ENCODE data around the gene TKT. TPM values are rescaled to one million over a fixed set of nuclear protein-coding genes. Genes with fewer than 3 reads are reported as not detected.

TKT gene
- total RNA-seq, 1 experiment from 2014 or later: 634 TPM

DNA sequence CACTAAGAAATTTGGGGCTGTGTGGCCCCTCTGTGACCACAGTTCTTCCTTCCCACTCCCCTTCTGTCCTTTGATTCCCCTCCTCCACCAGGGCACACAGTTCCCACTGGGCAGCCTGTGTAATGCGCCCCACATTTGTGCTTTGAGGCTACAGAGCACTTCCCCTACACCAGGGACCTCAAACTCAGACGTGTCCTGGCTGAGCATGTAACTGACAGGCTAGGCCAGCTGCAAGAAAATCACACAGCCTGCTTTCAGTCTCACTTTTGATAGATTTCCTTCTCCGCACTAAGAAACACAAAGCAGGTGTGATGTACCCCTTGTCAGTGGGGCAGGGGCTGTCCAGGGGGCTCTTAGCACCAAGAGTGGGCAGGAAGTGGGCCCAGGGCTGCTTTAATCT lies 65.2 kb downstream of the TKT start (continued):
- TF ChIP-seq REST (IDR thresholded peaks at IDR 0.05; ENCODE audit: low read depth): no peak
- no peak for TF ChIP-seq TCF7L2 (IDR thresholded peaks at IDR 0.05; ENCODE audit: borderline replicate concordance, extremely low read depth, insufficient read depth, insufficient read length)

DNA sequence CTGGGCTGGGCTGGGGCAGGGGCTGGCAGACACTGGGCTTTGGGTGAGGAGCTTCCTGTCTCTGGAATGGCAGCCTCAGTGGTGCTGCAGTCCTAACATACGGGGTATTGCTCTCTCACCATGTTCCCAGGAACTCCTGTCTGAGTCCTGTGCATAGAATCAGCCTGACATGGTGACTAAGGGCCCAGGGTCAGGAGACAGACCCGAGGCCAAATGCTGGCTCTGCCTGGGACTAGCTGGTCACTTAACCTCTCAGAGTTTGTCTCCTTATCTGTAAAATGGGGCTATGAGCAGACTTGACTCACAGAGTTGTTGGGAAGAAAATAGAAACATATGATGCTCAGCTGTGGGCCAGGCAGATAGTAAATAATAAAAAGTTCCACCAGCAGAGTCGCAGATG lies 66.5 kb downstream of the TKT start:
- no peaks in the 10 kb centered on the region for H3K79me2 ChIP-seq (ENCODE audit: insufficient read depth, low read length)

GRCh38 chr3:53188720-53189119 lies 67.1 kb downstream of the TKT start:
- no TSS peak for BruUV-seq (replicated peaks)
- Histone ChIP-seq H3K27ac (ENCODE audit: low read depth, low read length) (no peak overlapping the region), H3K9me3 (ENCODE audit: control insufficient read depth in 1 of 2, insufficient read depth in 1 of 2, low read depth in 1 of 2, low read length in 2 of 2) (no peaks in the 10 kb centered on the region), H3K36me3 (ENCODE audit: control insufficient read depth in 1 of 2, insufficient read depth in 2 of 2, low read length in 2 of 2) (peaks cover 2 to 16% of the 10 kb centered on the region in 2 experiments), H3K9me2 (ENCODE audit: insufficient read depth) (no peaks in the 10 kb centered on the region), H3K9ac (ENCODE audit: low read length) (no peak overlapping the region), H3K4me2 (ENCODE audit: low read length) (no peak overlapping the region), H3K4me3 (replicated peaks in 1 of 2; ENCODE audit: low read depth in 1 of 2, low read length in 2 of 2) (no peak overlapping the region), H2AFZ (ENCODE audit: low read depth, low read length, poor library complexity, severe bottlenecking) (no peak overlapping the region), H3K4me1 (ENCODE audit: control insufficient read depth in 1 of 2, insufficient read depth in 2 of 2, low read length in 2 of 2) (peaks cover 3 to 6% of the 10 kb centered on the region in 2 experiments; a peak in 2 of 4 replicates), H4K20me1 (ENCODE audit: insufficient read depth) (no peaks in the 10 kb centered on the region), H3K79me2 (ENCODE audit: insufficient read depth, low read length) (no peaks in the 10 kb centered on the region), H3K27me3 (ENCODE audit: insufficient read depth, low read length) (no peaks in the 10 kb centered on the region)
- ChIA-PET POLR2A (no interaction called here), RAD21 (ENCODE audit: low non-redundant PET in 1 of 2, low total read pairs in 2 of 2, uncharacterized antibody in 2 of 2, unreplicated experiment in 2 of 2) (no interaction called here), CTCF (no interaction called here)
- intact Hi-C loops (cut with micrococcal nuclease): no loop called here
- DNase-seq (ENCODE audit: low read depth, low spot score) (no peak), ATAC-seq (no peak)
- TF ChIP-seq RAD21 (IDR thresholded peaks at IDR 0.05; ENCODE audit: low read depth) (no peak), EGR1 (IDR thresholded peaks at IDR 0.05; ENCODE audit: low read depth) (no peak), EZH2phosphoT487 (IDR thresholded peaks at IDR 0.05; ENCODE audit: borderline replicate concordance) (no peak), FOSL1 (IDR thresholded peaks at IDR 0.05; ENCODE audit: low read depth) (no peak), ELF1 (IDR thresholded peaks at IDR 0.05; ENCODE audit: borderline replicate concordance, low read depth) (no peak), REST (IDR thresholded peaks at IDR 0.05; ENCODE audit: low read depth) (no peak), POLR2AphosphoS5 (IDR thresholded peaks at IDR 0.05; ENCODE audit: low read depth, low read length) (no peak)

More for the DNA sequence above, 66.5 kb downstream of the TKT start:
- ChIA-PET CTCF (no interaction called here), POLR2A (no interaction called here), RAD21 (ENCODE audit: low non-redundant PET in 1 of 2, low total read pairs in 2 of 2, uncharacterized antibody in 2 of 2, unreplicated experiment in 2 of 2) (no interaction called here)
- no peak overlapping the region for H3K9ac ChIP-seq (ENCODE audit: low read length)
- no peaks in the 10 kb centered on the region for H3K27me3 ChIP-seq (ENCODE audit: insufficient read depth, low read length)
- no peak for TF ChIP-seq CBX3 (IDR thresholded peaks at IDR 0.05; ENCODE audit: low read depth)
- TF ChIP-seq EGR1 (IDR thresholded peaks at IDR 0.05; ENCODE audit: low read depth): no peak
- ATAC-seq (no peak), DNase-seq (ENCODE audit: low read depth, low spot score) (no peak)
- no TSS peak for BruUV-seq (replicated peaks)
- H4K20me1 ChIP-seq (ENCODE audit: insufficient read depth): no peaks in the 10 kb centered on the region
- no peaks in the 10 kb centered on the region for H3K9me3 ChIP-seq (ENCODE audit: control insufficient read depth in 1 of 2, insufficient read depth in 1 of 2, low read depth in 1 of 2, low read length in 2 of 2)
- no peak overlapping the region for H3K27ac ChIP-seq (ENCODE audit: low read depth, low read length)
- H2AFZ ChIP-seq (ENCODE audit: low read depth, low read length, poor library complexity, severe bottlenecking): no peak overlapping the region
- no peak overlapping the region for H3K4me2 ChIP-seq (ENCODE audit: low read length)
- H3K4me3 ChIP-seq (replicated peaks in 1 of 2; ENCODE audit: low read depth in 1 of 2, low read length in 2 of 2): no peak overlapping the region
- intact Hi-C loops (cut with micrococcal nuclease): no loop called here
- peaks cover 5 to 11% of the 10 kb centered on the region in 2 experiments; a peak in 3 of 4 replicates for H3K4me1 ChIP-seq (ENCODE audit: control insufficient read depth in 1 of 2, insufficient read depth in 2 of 2, low read length in 2 of 2)
- H3K36me3 ChIP-seq (ENCODE audit: control insufficient read depth in 1 of 2, insufficient read depth in 2 of 2, low read length in 2 of 2): peaks cover 2 to 16% of the 10 kb centered on the region in 2 experiments
- no peaks in the 10 kb centered on the region for H3K9me2 ChIP-seq (ENCODE audit: insufficient read depth)

All from HCT116 (cell line).